GM12878 (cell line): ENCODE results near the gene CDC25C. TPM values are rescaled to one million over a fixed set of nuclear protein-coding genes. Genes with fewer than 3 reads are reported as not detected.

Experiments used
- ATAC-seq: fragments of 200-7000 bp; cut with Tn5 transposase; 3 replicates; pipeline ENCODE4 v1.9.1; 2020; ENCODE audit warnings: mild to moderate bottlenecking, moderate library complexity
- BruUV-seq: library from RNA; stranded (reverse); fragments of 400-500 nt; replicated peaks from 2 replicates; lab custom pipeline; 2021; lab: Mats Ljungman, UMichigan
- CTCF ChIA-PET: fragments of 300-600 bp; sonication (Branson Sonifier 250); formaldehyde crosslinking; extraction: SDS; loops from one replicate; lab custom pipeline; 2021; ENCODE audit warnings: inconsistent platforms; lab: Yijun Ruan, JAX
- POLR2A ChIA-PET: fragments of 350-600 bp; formaldehyde crosslinking; extraction: SDS; loops from one replicate; lab custom pipeline; 2021; ENCODE audit warnings: inconsistent platforms; lab: Charles Lee
- RAD21 ChIA-PET: fragments of 300-600 bp; sonication (Branson Sonifier 250); formaldehyde crosslinking; loops from one replicate; lab custom pipeline; 2023; ENCODE audit warnings: antibody characterized with exemption; ENCODE audit not compliant: unreplicated experiment; lab: Charles Lee
- SMC1A ChIA-PET: fragments of 300-600 bp; sonication (Branson Sonifier 250); formaldehyde crosslinking; loops from one replicate; lab custom pipeline; 2023; ENCODE audit not compliant: unreplicated experiment, uncharacterized antibody; lab: Charles Lee
- DNase-seq: peaks from one replicate; pipeline ENCODE4 v3.0.0-alpha.2; 2011; ENCODE audit warnings: low read depth, low spot score
- FAIRE-seq: peaks from 3 replicates; lab custom pipeline; 2011; peaks lifted over from hg19 to GRCh38; lab: Jason Lieb, UNC
- H2AFZ ChIP-seq: 2 replicates; pipeline ENCODE4 v1.6.0; 2011; ENCODE audit warnings: low read depth, low read length, control low read depth; ENCODE audit not compliant: control insufficient read depth
- H3K27ac ChIP-seq: 2 replicates; pipeline ENCODE4 v1.5.1; 2011; ENCODE audit warnings: control low read depth; ENCODE audit not compliant: control insufficient read depth, insufficient read depth
- H3K27me3 ChIP-seq, 2 experiments: replicated peaks in 1 of 2; 2 replicates each; pipeline versions ENCODE4 v1.6.0 to v1.6.1; 2011; ENCODE audit warnings: low read length in 1 of 2; ENCODE audit not compliant: control insufficient read depth in 2 of 2, insufficient read depth in 2 of 2
- H3K36me3 ChIP-seq, 2 experiments: 2 replicates each; pipeline ENCODE4 v1.5.1; 2011; ENCODE audit warnings: low read length in 1 of 2; ENCODE audit not compliant: control insufficient read depth in 2 of 2, insufficient read depth in 2 of 2
- H3K4me1 ChIP-seq: 2 replicates; pipeline ENCODE4 v1.6.1; 2011; ENCODE audit warnings: mild to moderate bottlenecking, low read length, moderate library complexity, mixed read lengths; ENCODE audit not compliant: control insufficient read depth, insufficient read depth
- H3K4me2 ChIP-seq: 2 replicates; pipeline ENCODE4 v1.6.0; 2011; ENCODE audit warnings: control low read depth; ENCODE audit not compliant: control insufficient read depth, insufficient read depth
- H3K4me3 ChIP-seq: fragments of 200-600 bp; sonication (generic); 2 replicates; pipeline ENCODE4 v1.5.1; 2016
- H3K79me2 ChIP-seq: 2 replicates; pipeline ENCODE4 v1.6.0; 2011; ENCODE audit warnings: low read length; ENCODE audit not compliant: control insufficient read depth, insufficient read depth
- H3K9ac ChIP-seq: 2 replicates; pipeline ENCODE4 v1.8.0; 2011; ENCODE audit warnings: low read length, control low read depth, mixed read lengths; ENCODE audit not compliant: control insufficient read depth, insufficient read depth
- H3K9me3 ChIP-seq: replicated peaks from 3 replicates; pipeline ENCODE4 v1.5.1; 2011; ENCODE audit warnings: mild to moderate bottlenecking, low read length; ENCODE audit not compliant: control insufficient read depth, insufficient read depth
- H4K20me1 ChIP-seq: 2 replicates; pipeline ENCODE4 v1.6.0; 2011; ENCODE audit not compliant: control insufficient read depth, insufficient read depth
- BRCA1 ChIP-seq: IDR thresholded peaks from 2 replicates; pipeline ENCODE4 v1.6.1; 2011; ENCODE audit warnings: low read depth, low read length, improper control_type of control experiment
- CTCF ChIP-seq, 3 experiments: IDR thresholded peaks in 2 of 3; conservative IDR thresholded peaks in 1 of 3; 2 replicates each; pipeline ENCODE4 v1.5.1; 2011; ENCODE audit warnings: low read depth in 3 of 3, low read length in 3 of 3, mild to moderate bottlenecking in 3 of 3, control low read depth in 2 of 3, moderate library complexity in 2 of 3, inconsistent platforms in 1 of 3, mixed read lengths in 1 of 3; ENCODE audit not compliant: control insufficient read depth in 2 of 3, insufficient read depth in 1 of 3; ENCODE audit errors: extremely low read depth in 1 of 3
- E2F4 ChIP-seq: IDR thresholded peaks from 2 replicates; pipeline ENCODE4 v1.6.1; 2012; ENCODE audit warnings: low read depth, low read length, improper control_type of control experiment
- EGR1 ChIP-seq, 2 experiments: IDR thresholded peaks; 1 replicate in 1 of 2; 2 replicates in 1 of 2; pipeline ENCODE4 v1.6.1; 2011 to 2012; ENCODE audit warnings: low read depth in 2 of 2, low read length in 2 of 2, borderline replicate concordance in 1 of 2, mild to moderate bottlenecking in 1 of 2, moderate library complexity in 1 of 2
- NRF1 ChIP-seq: conservative IDR thresholded peaks from 2 replicates; pipeline ENCODE4 v1.6.1; 2011; ENCODE audit warnings: mild to moderate bottlenecking, low read depth, low read length, improper control_type of control experiment
- PML ChIP-seq: IDR thresholded peaks from 2 replicates; pipeline ENCODE4 v1.6.1; 2012; ENCODE audit warnings: low read length, inconsistent platforms
- POLR2AphosphoS5 ChIP-seq: IDR thresholded peaks from 2 replicates; pipeline ENCODE4 v1.6.1; 2011; ENCODE audit warnings: mild to moderate bottlenecking, low read length, inconsistent platforms
- SMARCA5 ChIP-seq: fragments of 450-650 bp; IDR thresholded peaks from 2 replicates; pipeline ENCODE4 v1.6.1; 2017; ENCODE audit warnings: mild to moderate bottlenecking
- SREBF1 ChIP-seq: IDR thresholded peaks from 2 replicates; pipeline ENCODE4 v1.6.1; 2012; ENCODE audit warnings: mild to moderate bottlenecking, low read length
- ZBED1 ChIP-seq: IDR thresholded peaks from 2 replicates; pipeline ENCODE4 v1.6.1; 2016; ENCODE audit warnings: borderline replicate concordance
- ZBTB33 ChIP-seq: fragments of 450-650 bp; IDR thresholded peaks from 2 replicates; pipeline ENCODE4 v1.6.1; 2017; ENCODE audit warnings: mild to moderate bottlenecking
- ZNF592 ChIP-seq: fragments of 450-650 bp; IDR thresholded peaks from 2 replicates; pipeline ENCODE4 v1.6.1; 2017; ENCODE audit warnings: mild to moderate bottlenecking, moderate library complexity
- WGBS: methylation state at CpG from one replicate; pipeline ENCODE4 v1.1.6; 2016; ENCODE audit warnings: low lambda C conversion rate; ENCODE audit not compliant: insufficient replicate concordance, insufficient coverage; ENCODE audit errors: missing lambda C conversion rate; 5-methylcytosine and 5-hydroxymethylcytosine counted together
- in situ Hi-C: fragments of 300-500 bp; cut with MboI; formaldehyde crosslinking; loops from 9 replicates; pipeline ENCODE4 v1.14.3; 2018; ENCODE audit warnings: mixed read lengths
- intact Hi-C: fragments of 100-400 bp; cut with micrococcal nuclease; formaldehyde crosslinking; loops from one replicate; pipeline ENCODE4 v1.14.2; 2022; ENCODE audit not compliant: unreplicated experiment
- polyA plus RNA-seq, 11 experiments: library from polyadenylated mRNA; depleted of rRNA in 4 of 11; unstranded in 6 of 11; stranded (reverse) in 5 of 11; fragments of >200 nt; fragmentation: Nextera tagmentation in 4 of 11; fragmentation: Illumina TruSeq in 1 of 11; extraction: Ambion mirVana in 4 of 11; extraction: Trizol in 1 of 11; gene quantifications; 1 replicate in 1 of 11; 2 replicates in 10 of 11; pipeline versions ENCODE4 v1.2.1 to v1.2.3, GENCODE V29; 2011 to 2016; ENCODE audit warnings: inconsistent platforms in 2 of 11, missing spikeins in 2 of 11, low read depth in 1 of 11
- total RNA-seq, 4 experiments: library from RNA; depleted of rRNA in 3 of 4; stranded (reverse); fragments of >200 nt in 3 of 4; fragmentation: Illumina TruSeq in 1 of 4; extraction: Trizol in 1 of 4; gene quantifications; 2 replicates each; pipeline versions ENCODE4 v1.2.1 to v1.2.3, GENCODE V29; 2013 to 2021

Gene CDC25C
- total and polyA plus RNA-seq, 10 of the 15 experiments (the other 5 are each of a cell fraction or from before 2014, with no cell fraction given): 9.2 to 30.7 (median 14.9) TPM

- Histone ChIP-seq H2AFZ (no peak overlapping the region), H3K36me3 (peaks cover 14 to 15% of the 10 kb centered on the region in 2 experiments; a peak in 3 of 4 replicates), H3K79me2 (peaks cover 24% of the 10 kb centered on the region), H3K27me3 (no peaks in the 10 kb centered on the region), H3K9ac (no peak overlapping the region), H4K20me1 (no peaks in the 10 kb centered on the region), H3K9me3 (no peaks in the 10 kb centered on the region), H3K4me2 (no peak overlapping the region), H3K4me1 (peaks cover 3% of the 10 kb centered on the region), H3K27ac (no peak overlapping the region), H3K4me3 (no peak overlapping the region)
- intact Hi-C loops: loop anchor here (10.0 kb wide), 1 partner anchor 315 kb away; the partner anchor contains the start of gene FAM13B
- no peak for DNase-seq
- ATAC-seq: no peak
- SMC1A ChIA-PET: interaction anchor here (6.5 kb wide), 1 partner anchor 11 kb away, joined by 102 read pairs; the partner anchor contains the start of gene FAM53C
- CTCF ChIA-PET: interaction anchor here (1.1 to 7.7 kb wide), 2 partner anchors 10 to 18 kb away, joined by 4 to 266 read pairs; partner anchors contain the start of genes CDC25C and FAM53C
- in situ Hi-C loops: no loop called here
- TF ChIP-seq ZBTB33 (no peak), ZBED1 (no peak), NRF1 (no peak), E2F4 (no peak), SREBF1 (no peak), ZNF592 (no peak), SMARCA5 (no peak), PML (no peak), POLR2AphosphoS5 (no peak), BRCA1 (no peak), EGR1 (IDR thresholded peaks at IDR 0.05; ENCODE audit: borderline replicate concordance in 1 of 2, low read depth in 2 of 2, low read length in 2 of 2) (no peak), CTCF (IDR thresholded peaks at IDR 0.05 in 2 of 3, conservative IDR thresholded peaks at IDR 0.05 in 1 of 3; ENCODE audit: control insufficient read depth in 2 of 3, extremely low read depth in 1 of 3, insufficient read depth in 1 of 3, low read depth in 3 of 3, low read length in 3 of 3) (no peak)
- RAD21 ChIA-PET: interaction anchor here (1.2 to 1.9 kb wide), 2 partner anchors 10 to 12 kb away, joined by 3 to 5 read pairs; partner anchors contain the start of gene FAM53C
- no TSS peak for BruUV-seq
- 62% methylated on average over 1 of the region's 1 CpG for WGBS
- FAIRE-seq: no peak
- POLR2A ChIA-PET: interaction anchor here (0.8 to 8.9 kb wide), 3 partner anchors 12 to 19 kb away, joined by 3 to 143 read pairs (median 5); partner anchors contain the start of genes CDC25C and FAM53C
These were observed 18.4 kb upstream of the CDC25C start for GRCh38 chr5:138349852-138350562.
